ENCODE measurements around the gene KRTAP2-1.
"Not testable (repeated sequence)": the region's sequence is repeated elsewhere in the genome, so short reads cannot be mapped to it uniquely, and the experiment has no call there.

The KRTAP2-1 gene, protein sequence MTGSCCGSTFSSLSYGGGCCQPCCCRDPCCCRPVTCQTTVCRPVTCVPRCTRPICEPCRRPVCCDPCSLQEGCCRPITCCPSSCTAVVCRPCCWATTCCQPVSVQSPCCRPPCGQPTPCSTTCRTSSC

GRCh38 chr17:41046735-41047465 is at the start of gene KRTAP2-1:
TSS of gene KRTAP2-1 (minus strand) at chr17:41047316. CDS start at chr17:41047267, 49 bp downstream.
- DNase-seq, result not testable (repeated sequence)

GRCh38 chr17:41096055-41096454 is 48.9 kb upstream of the KRTAP2-1 start:
- DNase-seq, result no peak

GRCh38 chr17:41088760-41089352 is 41.7 kb upstream of the KRTAP2-1 start:
- DNase-seq, result not testable (repeated sequence)

GRCh38 chr17:41084100-41084856 is 37.2 kb upstream of the KRTAP2-1 start, which contains the start of gene KRTAP4-7:
TSS of gene KRTAP4-7 (plus strand) at chr17:41084150. CDS start at chr17:41084207, 57 bp downstream.
- DNase-seq, result not testable (repeated sequence)

DNA sequence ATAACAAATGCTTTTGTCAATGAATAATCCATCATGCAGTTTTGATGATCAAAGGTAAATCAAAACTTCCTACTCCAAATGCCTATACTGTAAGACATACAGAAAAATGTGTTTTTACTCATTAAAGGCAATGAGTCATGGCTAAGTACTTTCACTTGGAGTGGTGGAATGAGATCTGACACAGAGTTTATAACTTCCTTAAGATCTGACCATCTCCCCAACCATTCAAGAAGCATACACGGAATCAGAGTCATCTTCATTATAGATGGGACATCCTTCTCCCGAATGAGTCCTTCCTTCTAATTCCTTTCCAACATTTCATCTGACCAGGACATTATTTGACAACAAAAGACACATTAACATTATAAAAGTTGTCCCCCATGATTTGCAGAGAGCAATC is 36.3 kb upstream of the KRTAP2-1 start:
- DNase-seq, result not testable (repeated sequence)

GRCh38 chr17:41082626-41083025 is 35.5 kb upstream of the KRTAP2-1 start:
- no peak for DNase-seq

DNA sequence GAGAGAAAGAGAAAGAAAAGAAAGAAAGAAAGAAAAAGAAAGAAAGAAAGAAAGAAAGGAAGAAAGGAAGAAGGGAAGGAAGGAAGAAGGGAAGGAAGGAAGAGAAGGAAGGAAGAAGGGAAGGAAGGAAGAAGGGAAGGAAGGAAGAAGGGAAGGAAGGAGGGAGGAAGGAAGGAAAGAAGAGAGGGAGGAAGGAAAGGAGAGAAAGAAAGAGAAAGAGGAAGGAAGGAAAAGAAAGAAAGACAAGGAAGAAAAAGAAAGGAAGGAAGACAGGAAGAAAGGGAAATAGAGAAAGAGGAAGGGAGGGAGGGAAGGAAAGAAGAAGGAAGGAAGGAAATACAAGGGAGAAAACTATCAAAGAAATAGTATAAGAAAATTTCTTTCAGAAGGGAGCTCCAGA is 29.7 kb upstream of the KRTAP2-1 start:
- no peak for DNase-seq

DNA sequence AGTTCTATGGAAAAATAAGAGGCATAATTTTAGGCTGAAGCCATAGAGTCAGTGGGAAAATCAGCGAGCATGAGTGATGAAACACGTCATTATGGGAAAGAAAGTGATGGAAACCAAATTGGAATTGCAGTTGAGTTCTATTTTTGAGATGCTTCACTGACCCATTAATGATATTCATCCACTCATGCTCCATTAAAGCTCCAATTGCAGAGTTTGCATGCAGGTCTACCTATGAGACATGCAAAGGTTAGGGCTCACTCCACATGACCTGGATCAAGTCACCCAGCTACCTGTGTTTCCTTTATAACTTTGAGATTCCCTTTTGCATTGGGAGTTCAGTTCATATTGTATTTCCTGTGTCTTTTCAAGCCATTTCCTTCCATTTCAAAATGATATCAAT is 26.6 kb upstream of the KRTAP2-1 start:
- DNase-seq, result no peak

DNA sequence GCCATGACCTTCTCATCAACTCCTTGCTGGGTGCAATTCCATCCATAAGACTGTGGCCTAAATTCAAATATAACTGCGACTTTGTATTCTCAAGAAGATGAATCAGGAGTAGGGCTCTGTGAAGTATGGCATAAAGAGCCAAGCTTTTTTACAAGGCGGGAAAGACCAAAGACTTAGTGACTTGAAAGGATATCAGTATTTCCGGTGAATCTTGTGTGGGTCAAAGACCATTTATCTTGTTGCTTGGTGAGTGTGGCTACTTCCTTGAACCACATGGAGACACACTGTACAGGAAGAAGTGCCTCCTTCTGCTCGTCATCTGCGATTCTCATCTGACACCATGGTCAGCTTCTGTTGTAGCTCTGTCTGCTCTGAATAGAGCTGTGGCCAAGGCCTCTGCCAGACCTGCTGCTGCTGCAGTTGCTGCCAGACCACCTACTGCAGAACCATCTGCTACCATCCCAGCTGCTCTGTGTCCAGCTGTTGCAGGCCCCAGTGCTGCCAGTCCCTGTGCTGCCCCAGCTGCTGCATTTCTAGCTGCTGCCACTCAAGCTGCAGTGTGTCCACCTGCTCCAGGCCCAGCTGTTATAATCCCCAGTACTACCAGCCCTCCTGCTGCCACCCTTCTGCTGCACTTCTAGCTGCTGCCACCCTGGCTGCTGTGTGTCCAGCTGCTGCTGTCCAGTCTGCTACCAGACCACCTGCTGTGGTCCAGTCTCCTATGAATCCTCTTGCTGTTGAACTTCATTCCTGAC is 24.7 kb upstream of the KRTAP2-1 start:
- no peak for DNase-seq

DNA sequence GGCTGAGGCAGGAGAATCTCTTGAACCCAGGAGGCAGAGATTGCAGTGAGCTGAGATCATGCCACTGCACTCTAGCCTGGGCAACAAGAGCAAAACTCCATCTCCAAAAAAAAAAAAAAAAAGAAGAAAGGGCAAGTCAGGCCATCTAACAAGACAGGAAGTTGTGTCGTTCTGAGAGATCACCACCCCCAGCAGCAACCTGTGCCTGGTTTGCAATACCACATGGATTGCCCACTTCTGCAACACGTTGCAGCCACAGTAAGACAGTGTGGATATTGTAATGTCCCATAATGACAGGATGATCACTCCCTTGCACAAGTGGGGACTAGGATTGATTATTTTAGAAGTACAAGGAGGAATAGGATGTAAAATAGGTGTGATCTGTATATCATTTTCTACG is 21.9 kb upstream of the KRTAP2-1 start:
- no peak for DNase-seq

- DNase-seq, result no peak
These were observed 20.2 kb upstream of the KRTAP2-1 start for GRCh38 chr17:41067281-41067680.

GRCh38 chr17:41065829-41066624 is 18.9 kb upstream of the KRTAP2-1 start, which contains the start of gene KRTAP2-4:
TSS of gene KRTAP2-4 (minus strand) at chr17:41065879. CDS start at chr17:41065845, 34 bp downstream.
- no peak for DNase-seq

DNA sequence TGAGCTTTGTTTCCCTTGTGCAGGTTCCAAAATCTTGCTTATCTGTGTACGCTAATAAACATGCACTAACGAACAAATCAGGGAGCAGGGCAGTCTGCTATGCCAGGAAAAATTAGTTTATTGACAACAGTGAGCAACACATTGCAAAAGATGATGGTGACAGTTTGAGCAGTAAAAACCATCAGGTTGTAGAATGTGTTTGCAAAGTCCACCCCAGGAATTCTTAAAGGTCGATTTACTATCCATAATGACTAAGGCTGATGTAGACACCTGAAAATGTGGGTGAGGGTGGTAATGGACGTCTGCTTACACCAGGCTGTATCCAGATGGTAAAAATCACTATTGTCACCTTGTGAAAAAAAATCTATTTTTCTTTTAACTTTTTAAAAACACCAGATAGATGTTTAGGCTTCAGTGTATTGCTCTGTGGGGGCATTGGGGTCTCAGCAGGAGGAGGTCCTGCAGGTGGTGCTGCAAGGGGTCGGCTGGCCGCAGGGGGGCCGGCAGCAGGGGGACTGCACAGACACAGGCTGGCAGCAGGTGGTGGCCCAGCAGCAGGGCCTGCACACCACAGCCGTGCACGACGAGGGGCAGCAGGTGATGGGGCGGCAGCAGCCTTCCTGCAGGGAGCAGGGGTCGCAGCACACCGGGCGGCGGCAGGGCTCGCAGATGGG is 18.0 kb upstream of the KRTAP2-1 start:
- not testable (repeated sequence) for DNase-seq

DNA sequence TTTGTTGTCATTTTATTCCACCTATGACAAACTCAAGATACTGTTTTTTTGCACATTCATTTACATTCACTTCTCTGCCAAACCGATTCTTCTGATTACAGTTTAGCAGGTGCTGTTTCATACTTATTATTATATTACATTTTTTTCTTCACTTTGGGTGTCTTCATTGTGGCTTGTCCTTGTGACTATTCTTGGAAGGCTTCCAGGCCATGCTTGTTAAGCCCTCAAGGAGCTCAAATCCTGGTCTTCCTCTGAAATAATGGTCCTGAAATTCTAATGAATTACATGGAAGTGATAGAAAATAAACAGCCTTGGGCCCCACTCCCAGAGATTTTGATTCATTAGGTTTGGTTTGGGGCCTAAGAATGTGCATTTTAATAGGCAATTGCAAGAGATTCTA is 17.2 kb upstream of the KRTAP2-1 start:
- no peak for DNase-seq

DNA sequence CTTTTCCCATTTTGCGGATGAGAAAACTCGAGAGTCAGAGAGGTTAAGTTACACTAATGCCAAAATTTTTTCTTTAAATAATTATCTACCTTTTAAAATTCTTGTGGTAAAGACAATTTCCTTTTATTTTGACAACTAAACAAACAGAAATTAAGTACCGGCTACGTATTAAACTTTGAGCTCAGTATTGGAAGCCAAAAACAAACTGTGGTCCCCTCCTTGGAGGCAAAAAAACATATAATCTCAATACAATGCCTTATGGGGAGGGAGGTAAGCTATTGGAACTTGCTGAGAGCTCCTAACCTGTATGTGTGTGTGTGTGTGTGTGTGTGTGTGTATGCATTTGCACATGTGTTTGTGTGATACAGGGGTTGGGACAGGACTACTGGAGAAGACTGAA is 16.3 kb upstream of the KRTAP2-1 start:
- no peak for DNase-seq

DNA sequence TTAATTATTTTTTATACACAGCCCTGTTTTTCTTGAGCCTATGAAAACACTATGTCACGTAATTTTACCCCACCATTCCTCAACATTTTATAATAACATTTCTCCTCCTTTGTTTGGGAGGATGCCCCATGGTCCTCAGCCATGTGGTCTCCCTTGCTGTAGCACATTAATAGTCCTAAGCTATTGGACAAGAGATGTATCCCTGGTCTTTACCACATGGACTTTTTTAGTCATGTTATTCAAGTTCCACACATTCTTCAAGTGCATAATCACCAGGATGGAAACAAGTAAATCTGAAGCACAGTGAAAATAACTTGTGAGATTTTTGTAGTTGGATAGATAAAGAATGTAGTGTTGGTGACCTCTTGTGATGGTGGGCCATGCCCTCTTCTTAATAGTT is 14.8 kb upstream of the KRTAP2-1 start:
- DNase-seq, result no peak

GRCh38 chr17:41060052-41060604 is 13.0 kb upstream of the KRTAP2-1 start, which contains the start of gene KRTAP2-3:
TSS of gene KRTAP2-3 (minus strand) at chr17:41060114. CDS start at chr17:41060050, 64 bp downstream.
- no peak for DNase-seq

GRCh38 chr17:41059276-41060051 is 12.3 kb upstream of the KRTAP2-1 start:
- DNase-seq, result not testable (repeated sequence)

DNA sequence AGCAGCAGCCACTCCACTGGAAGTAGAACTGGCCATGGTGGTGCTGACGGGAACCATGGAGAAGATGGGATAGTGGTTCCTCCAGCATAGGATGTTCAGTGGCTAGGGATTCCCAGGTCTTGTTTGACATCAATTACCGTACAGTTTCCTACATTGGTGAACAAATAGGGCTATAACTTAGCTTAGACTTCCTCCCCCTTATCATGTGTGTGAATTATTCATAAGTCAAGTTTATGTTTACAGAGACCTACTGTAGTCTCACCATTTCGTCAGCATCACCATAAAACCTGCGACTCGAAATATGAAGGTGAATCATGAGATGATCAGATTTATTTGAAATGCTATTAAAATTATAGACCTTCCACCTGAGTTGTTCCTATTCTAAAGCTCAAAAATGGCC is 11.6 kb upstream of the KRTAP2-1 start:
- no peak for DNase-seq

DNA sequence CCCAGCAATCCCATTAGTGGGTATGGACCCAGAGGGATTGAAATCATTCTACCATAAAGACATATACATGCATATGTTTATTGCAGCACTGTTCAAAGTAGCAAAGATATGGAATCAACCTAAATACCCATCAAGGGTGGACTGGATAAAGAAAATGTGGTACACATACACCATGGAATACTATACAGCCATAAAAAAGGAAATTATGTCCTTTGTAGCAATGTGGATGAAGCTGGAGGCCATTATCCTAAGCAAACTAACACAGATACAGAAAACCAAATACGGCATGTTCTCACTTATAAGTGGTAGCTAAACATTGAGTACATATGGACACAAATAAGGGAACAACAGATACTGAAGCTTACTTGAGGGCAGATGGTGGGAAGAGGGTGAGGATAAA is 10.4 kb upstream of the KRTAP2-1 start:
- DNase-seq, result no peak
